GM18505 (cell line): ENCODE measurements around the gene WDFY3.
"Not testable (repeated sequence)": the region's sequence is repeated elsewhere in the genome, so short reads cannot be mapped to it uniquely, and the experiment has no call there.

Experiments used
- ATAC-seq: cut with Tn5 transposase; IDR thresholded peaks from one replicate; pipeline ENCODE4 v1.9.1; 2021; ENCODE audit not compliant: unreplicated experiment
- POLR2A ChIP-seq: IDR thresholded peaks from 4 replicates; pipeline ENCODE4 v1.6.1; 2011; ENCODE audit warnings: borderline replicate concordance; ENCODE audit not compliant: insufficient read depth, insufficient read length; ENCODE audit errors: extremely low read depth

The WDFY3 gene

GRCh38 chr4:84841435-84841834 lies 125.1 kb downstream of the WDFY3 start:
- TF ChIP-seq POLR2A = no peak
- ATAC-seq = no peak

DNA sequence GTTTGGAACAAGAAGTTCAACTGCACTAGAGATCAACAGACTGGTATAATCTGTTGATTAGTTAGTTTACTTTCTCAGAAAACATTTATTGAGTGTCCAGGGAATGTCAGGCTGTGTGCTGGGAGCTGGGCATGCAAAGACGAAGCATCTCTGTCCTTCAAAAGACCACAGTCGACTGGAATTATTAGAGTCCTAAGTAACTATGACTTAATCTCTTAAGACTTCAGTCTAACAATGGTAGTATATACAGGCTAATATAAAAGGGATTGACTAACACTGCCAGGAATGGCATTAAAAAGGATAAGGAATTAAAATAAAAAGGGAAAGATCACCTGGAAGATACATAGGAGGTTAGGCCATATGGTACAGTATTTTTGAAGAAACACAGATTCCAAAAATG lies 128.7 kb downstream of the WDFY3 start:
- TF ChIP-seq POLR2A = no peak
- ATAC-seq = no peak

DNA sequence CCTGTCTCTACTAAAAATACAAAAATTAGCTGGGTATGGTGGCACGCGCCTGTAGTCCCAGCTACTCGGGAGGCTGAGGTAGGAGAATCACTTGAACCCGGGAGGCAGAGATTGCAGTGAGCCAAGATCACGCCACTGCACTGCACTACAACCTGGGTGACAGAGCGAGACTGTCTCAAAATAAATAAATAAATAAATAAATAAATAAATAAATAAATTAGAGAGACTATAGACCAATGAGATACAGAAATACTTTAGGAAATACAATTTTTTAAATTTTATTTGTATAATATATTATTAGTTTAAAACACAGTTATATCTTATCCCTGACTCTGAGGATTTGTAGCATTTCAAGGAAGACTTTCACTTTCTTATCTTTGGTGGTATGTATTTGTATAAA lies 136.9 kb downstream of the WDFY3 start:
- ATAC-seq = not testable (repeated sequence)

- no peak for ATAC-seq
- TF ChIP-seq POLR2A = no peak
These were observed 139.8 kb downstream of the WDFY3 start for GRCh38 chr4:84826681-84827080.

DNA sequence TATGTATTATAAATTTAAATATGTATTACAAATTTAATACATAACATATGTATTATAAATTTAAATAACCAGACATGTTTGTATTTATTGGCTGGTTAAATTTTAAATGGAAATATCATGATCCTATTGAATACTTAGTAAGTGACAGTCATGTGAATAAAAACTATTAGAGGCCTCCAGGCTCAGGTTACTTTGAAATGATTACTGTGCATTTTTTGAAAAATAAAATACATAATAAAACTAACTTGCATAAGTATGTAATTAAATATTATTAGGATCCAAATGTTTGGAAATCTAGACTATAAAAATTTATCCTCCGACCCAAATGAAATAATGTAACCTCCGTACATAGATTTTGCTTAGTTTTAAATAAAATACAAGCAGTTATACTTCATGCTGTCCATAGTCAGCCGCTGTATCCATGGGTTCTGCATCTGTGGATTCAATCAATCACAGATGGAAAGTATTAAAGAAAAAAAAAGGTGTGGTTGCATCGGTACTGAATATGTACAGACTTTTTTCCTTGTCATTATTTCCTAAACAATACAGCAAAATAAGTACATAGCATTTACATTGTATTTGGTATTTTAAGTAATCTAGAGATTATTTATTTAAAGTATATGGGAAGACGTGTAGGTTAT lies 140.7 kb downstream of the WDFY3 start:
- no peak for TF ChIP-seq POLR2A
- ATAC-seq = no peak

DNA sequence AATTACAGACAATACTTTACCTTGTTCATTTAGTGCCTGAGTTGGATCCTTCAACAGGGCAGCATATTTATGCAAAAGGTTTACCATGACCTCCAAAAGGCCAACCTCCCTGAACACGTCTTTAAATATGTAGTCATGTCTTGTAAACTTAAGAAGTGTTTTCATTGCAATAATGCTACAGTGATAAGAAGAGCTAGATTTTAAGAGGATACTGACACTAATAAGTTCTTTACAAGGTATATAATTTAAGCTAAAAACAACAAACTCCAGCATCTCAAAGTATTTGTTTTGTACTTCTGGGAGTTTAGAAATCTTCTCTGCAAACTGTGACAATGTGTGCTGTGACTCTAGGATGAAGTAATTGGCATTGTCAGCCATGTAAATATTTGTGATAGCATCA lies 145.4 kb downstream of the WDFY3 start:
- ATAC-seq = no peak
- TF ChIP-seq POLR2A = no peak

DNA sequence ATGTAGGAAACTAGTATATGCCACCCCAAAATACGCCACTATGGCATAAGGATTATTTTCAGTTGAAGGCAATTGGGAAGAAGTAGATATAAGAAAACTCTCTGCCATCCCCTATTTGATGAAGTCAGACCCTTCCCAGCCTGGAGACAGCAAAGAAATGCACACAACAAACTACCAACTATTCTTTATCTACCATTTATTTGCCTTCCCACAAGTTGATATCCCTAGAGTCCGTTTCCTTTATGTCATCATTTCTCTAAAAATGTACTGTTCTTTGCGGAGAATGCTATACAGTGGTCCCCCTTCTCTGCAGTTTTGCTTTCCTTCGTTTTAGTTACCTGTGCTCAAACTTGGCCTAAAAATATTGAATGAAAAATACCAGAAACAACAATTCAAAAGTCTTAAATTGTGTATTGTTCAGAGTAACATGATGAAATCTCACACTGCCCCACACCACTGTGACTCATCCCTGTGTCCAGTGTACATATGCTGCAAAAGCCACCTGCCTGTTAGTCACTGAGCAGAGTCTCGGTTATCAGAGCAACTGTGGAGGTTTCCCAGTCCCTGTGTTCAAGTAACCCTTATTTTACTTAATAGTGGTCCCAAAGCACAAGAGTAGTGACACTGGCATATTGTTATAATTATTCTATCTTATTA lies 152.3 kb downstream of the WDFY3 start:
- no peak for ATAC-seq
- TF ChIP-seq POLR2A = no peak

DNA sequence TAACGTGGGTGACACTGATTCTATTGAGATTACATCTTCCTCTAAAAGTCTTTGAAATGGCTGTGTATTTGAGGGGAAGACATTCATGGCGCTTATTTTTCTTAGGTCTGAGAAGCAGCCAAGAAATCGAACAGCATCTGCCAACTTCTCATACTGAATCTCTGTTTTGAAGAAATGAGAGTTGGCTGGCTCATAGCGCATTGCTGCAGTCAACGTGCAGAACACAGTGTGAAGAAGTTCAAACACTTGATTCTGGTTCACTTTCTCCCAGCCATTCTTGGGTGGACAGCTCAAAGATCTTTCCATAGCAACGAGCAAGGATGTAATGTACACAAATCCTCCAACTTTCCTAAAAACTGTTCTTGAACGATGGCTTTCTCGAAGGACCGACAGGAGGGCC lies 156.5 kb downstream of the WDFY3 start:
- no peak for ATAC-seq
- no peak for TF ChIP-seq POLR2A

DNA sequence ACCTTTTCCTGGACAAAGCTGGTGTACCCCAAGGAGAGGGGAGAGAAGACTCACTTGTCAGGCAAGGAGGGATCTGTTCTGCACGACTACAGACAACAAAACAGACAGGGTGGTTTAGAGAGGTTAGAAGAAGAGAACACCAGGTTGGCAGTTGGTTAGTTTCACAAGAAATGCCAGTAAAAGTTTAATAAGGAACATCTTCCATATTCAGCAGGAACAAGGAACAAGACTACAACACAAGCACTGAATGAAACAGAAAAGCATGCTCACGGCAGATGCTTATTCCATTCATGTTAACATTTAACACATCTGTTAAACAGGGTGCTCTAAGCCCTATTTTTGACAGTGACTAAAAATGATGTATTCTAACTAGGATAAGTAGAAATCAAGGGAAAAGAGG lies 158.2 kb downstream of the WDFY3 start:
- no peak for ATAC-seq
- TF ChIP-seq POLR2A = no peak

- ATAC-seq = not testable (repeated sequence)
These were observed 159.9 kb downstream of the WDFY3 start for GRCh38 chr4:84806541-84806940.

DNA sequence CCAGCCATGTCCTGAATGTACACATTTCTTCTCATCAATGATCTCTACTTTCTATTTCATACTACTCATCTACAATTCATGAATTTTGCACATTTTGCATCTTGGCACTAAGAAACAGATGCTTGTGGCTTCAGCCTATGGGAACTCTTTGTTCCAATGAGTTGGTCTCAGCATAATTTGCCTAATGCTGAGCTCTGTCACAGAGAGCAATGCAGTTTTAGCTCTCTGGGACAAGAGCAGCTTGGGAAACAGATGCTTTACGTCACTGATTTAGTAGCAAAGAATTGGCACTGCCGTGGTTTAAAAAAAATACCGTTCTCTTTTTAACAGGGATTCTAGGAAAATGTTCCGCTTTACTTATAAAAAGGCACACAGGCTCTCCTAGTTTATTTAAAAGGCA lies 162.4 kb downstream of the WDFY3 start:
- ATAC-seq = no peak
- no peak for TF ChIP-seq POLR2A

DNA sequence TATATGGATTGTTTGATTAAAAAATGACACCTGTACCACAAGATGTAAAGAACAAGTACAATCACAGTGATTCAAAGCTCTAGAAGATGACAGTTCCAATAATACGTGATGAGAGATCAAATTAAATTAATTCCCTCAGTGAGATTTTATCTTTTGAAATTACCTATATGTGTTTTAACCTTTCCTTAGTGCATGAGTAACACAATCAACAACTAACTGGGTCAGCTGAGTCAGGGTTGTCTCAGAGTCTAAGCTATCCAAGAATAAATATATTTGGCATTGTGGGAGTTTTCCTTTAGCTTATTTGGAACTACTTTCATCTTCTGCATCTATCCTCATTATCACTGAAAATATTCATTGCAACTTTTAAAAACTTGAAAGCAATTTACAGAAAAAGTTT lies 162.8 kb downstream of the WDFY3 start:
- ATAC-seq = no peak
- TF ChIP-seq POLR2A = no peak

- TF ChIP-seq POLR2A = no peak
- ATAC-seq = no peak
These were observed 163.4 kb downstream of the WDFY3 start for GRCh38 chr4:84803116-84803515.

DNA sequence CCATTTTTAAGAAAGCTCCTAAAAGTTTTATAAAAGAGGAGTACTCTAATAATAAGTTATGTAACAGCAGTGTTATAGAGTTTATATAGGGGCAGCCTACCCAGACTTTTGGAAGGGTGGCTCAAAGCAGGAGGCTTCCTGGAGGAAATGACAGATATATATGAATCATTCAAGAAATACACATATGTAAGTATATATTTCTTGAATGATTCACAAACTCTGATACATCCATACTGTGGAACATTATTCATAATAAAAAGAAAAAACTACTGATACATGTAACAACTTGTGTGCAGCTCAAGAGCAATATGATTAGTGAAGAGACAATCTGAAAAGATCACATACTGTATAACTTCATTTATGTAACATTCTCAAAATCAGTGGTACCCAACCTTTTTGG lies 166.2 kb downstream of the WDFY3 start:
- ATAC-seq = no peak
- TF ChIP-seq POLR2A = no peak

DNA sequence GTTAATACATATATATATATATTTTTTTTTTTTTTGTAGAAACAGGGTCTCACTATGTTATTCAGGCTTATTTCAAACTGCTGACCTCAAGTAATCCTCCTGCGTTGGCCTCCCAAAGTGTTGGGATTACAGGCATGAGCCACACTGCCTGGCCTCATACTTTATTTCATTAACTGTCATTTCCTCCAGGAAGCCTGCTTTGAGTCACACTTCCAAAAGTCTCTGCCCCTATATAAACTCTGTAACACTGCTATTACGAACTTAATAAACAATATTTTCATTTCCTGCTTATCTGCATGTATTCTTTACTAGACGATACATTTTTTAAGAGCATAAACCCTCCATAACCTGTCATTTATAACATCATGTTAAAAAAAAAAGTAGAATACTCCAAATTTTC lies 167.2 kb downstream of the WDFY3 start:
- ATAC-seq = no peak
- no peak for TF ChIP-seq POLR2A
